ENCODE results near the gene ARMH3.

Gene ARMH3

GRCh38 chr10:101857802-101858476 lies 198.0 kb downstream of the ARMH3 start:
- no peak for DNase-seq (ENCODE audit: low spot score)

- no peak for DNase-seq (ENCODE audit: low spot score)
These were observed 199.3 kb downstream of the ARMH3 start for GRCh38 chr10:101856626-101857025.

GRCh38 chr10:101851411-101852116 lies 204.4 kb downstream of the ARMH3 start:
- DNase-seq (ENCODE audit: low spot score), result no peak

- DNase-seq (ENCODE audit: low spot score), result no peak
These were observed 205.2 kb downstream of the ARMH3 start for GRCh38 chr10:101850749-101851148.

GRCh38 chr10:101848894-101849351 lies 207.1 kb downstream of the ARMH3 start:
- no peak for DNase-seq (ENCODE audit: low spot score)

GRCh38 chr10:101848408-101848807 lies 207.6 kb downstream of the ARMH3 start:
- DNase-seq (ENCODE audit: low spot score), result no peak

GRCh38 chr10:101845893-101846292 lies 210.1 kb downstream of the ARMH3 start:
- no peak for DNase-seq (ENCODE audit: low spot score)

- DNase-seq (ENCODE audit: low spot score), result no peak
These were observed 212.6 kb downstream of the ARMH3 start, which contains the start of gene KCNIP2 for GRCh38 chr10:101843032-101844021. Gene KCNIP2, minus strand, starts transcription at chr10:101843800. Its CDS starts 232 bp downstream, at chr10:101843568.

GRCh38 chr10:101841826-101842225 lies 214.1 kb downstream of the ARMH3 start:
- no peak for DNase-seq (ENCODE audit: low spot score)

- peak; percentile 85 for DNase-seq (ENCODE audit: low spot score)
These were observed 215.1 kb downstream of the ARMH3 start for GRCh38 chr10:101840741-101841453.

GRCh38 chr10:101840102-101840684 lies 215.8 kb downstream of the ARMH3 start:
- peak; percentile 62 for DNase-seq (ENCODE audit: low spot score)

GRCh38 chr10:101839416-101840063 lies 216.4 kb downstream of the ARMH3 start:
- no peak for DNase-seq (ENCODE audit: low spot score)

- no peak for DNase-seq (ENCODE audit: low spot score)
These were observed 217.0 kb downstream of the ARMH3 start for GRCh38 chr10:101839002-101839401.

- no peak for DNase-seq (ENCODE audit: low spot score)
These were observed 217.5 kb downstream of the ARMH3 start for GRCh38 chr10:101838416-101838970.

- DNase-seq (ENCODE audit: low spot score), result no peak
These were observed 218.2 kb downstream of the ARMH3 start for GRCh38 chr10:101837748-101838147.

- no peak for DNase-seq (ENCODE audit: low spot score)
These were observed 220.6 kb downstream of the ARMH3 start for GRCh38 chr10:101835362-101835761.

GRCh38 chr10:101834341-101834740 lies 221.6 kb downstream of the ARMH3 start:
- DNase-seq (ENCODE audit: low spot score), result no peak

- DNase-seq (ENCODE audit: low spot score), result no peak
These were observed 222.5 kb downstream of the ARMH3 start for GRCh38 chr10:101833466-101833865.

GRCh38 chr10:101832325-101832771 lies 223.6 kb downstream of the ARMH3 start:
- DNase-seq (ENCODE audit: low spot score), result no peak

- no peak for DNase-seq (ENCODE audit: low spot score)
These were observed 224.7 kb downstream of the ARMH3 start for GRCh38 chr10:101831169-101831811.

Measured in pons (tissue), 1 donor.